ENCODE data around the gene POLR3K.

Gene POLR3K

DNA sequence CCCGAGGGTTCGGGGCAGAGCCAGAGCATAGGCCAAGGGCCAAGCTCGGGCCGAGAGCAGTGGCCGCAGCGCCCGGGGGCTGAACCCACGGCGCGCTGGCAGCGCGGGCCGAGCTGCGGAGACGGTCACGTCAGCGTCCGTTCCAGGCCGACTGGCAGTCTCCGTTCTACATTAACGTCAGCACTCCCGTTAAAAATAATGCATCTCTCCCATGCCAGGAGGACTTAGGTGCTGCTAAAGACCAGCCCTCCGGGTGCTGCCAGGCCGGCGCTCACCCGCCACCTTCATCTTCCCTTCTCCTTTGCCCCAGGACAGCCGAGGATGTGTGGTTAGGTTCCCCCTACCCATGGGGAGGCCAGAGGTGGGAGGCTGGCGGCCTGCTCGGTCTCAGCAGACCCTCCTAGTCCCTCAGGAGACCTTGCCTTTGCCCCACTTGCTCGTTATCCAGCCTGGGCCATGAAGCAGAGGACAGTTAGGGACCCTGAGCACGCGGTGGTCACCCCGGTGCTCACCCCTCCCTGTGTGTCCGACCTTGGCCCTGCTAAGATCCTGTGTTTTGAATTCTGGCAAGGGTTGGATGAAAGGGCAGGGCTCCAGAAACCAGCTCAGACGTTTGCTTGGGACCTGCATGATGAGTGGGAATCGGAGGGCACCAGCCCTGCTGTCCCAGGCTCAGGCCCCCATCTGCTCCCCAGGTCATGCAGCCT, 25.2 kb upstream of the POLR3K start:
- no peak for DNase-seq

- DNase-seq: peak; percentile 81 to 84
Measured at GRCh38 chr16:77807-78443, 24.5 kb upstream of the POLR3K start, which contains the start of gene MPG. Gene MPG, plus strand, starts transcription at chr16:78225. Its CDS starts 85 bp downstream, at chr16:78310.

- peak; percentile 10 to 19 for DNase-seq
Measured at GRCh38 chr16:77273-77806, 23.9 kb upstream of the POLR3K start.

DNA sequence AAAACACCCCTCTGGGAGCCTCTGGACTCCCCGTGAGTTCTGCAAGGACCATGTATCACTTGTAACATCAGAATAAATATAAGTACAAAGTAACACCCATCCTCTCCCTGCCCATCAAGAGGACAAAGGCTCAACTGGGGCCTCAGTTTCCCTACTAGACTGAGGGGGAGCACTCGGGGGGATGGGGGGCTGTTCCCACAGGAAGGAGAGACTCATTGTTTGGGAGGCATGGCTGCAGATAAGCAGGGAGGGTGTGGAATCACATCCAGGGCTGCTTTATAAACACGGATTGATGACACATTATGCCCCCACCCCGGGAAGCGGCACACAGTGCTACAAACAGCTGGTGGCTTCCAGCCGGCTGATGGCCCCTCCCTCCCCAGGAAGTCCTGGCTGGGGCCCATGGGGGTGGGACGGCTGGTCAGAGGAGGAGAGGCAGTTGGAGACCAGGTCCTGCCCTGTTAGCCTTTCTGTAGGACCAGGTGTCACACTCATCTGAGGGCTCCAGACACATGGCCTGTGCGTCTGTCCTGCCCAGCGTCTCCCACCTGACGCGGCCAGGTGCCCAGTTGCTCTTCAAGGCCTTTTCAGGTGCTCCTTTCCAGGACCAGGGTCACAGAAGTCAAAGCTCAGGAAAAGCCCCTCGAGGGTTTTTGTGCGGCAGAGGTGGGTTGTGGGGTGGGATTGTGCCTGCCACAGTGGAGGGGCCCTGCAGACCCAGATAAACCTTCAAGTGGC, 23.3 kb upstream of the POLR3K start:
- no peak for DNase-seq

GRCh38 chr16:75580-76501, 22.4 kb upstream of the POLR3K start:
- peak; percentile 11 to 28 for DNase-seq

GRCh38 chr16:74747-75334, 21.4 kb upstream of the POLR3K start:
- DNase-seq: no peak

- no peak for DNase-seq
Measured at GRCh38 chr16:74051-74746, 20.8 kb upstream of the POLR3K start.

GRCh38 chr16:72561-73548, 19.4 kb upstream of the POLR3K start, which contains the start of gene RHBDF1:
Gene RHBDF1, minus strand, starts transcription at chr16:72631. Its CDS starts 7,616 bp downstream, at chr16:65015.
- DNase-seq: no peak

DNA sequence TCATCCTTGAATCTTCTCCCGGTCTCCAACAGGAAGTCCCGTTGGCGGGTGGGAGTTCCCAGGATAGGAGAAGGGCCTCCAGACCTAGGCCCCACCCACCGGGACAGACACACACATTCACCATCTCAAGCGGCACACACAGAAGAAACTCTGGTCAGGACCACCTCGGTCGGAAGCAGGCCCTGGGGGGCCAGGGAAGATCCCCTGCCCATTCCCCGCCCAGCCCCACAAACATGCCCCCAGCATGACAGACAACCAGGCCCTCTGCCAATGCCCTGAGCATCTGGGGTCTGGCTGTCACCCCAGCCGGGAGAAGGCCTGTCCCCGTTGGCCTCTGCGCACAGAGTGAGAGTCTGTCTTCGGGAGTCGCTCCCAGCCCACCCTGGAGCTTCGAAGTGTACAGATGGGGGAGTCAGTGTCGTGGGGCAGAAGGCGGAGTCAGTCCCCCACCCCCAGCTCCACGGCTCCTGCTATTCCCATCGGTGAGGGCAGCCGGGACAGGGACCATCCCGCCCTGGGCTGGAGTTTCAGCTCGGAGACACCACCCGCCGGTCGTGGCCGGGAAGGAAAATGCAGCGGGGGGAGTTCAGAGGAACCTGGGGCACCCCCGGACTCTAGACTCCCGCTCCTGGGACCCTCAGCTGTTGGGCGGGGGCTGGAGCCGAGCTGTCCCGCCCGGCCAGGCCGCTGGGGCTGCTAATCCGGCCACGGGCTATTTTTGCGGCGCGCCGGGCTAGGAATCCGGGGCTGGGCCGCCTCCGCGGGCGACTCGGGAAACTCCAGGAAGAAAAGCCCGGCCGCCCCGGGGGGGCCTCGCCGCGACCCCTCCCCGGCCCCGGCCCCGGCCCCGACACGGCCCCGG, 18.4 kb upstream of the POLR3K start:
- DNase-seq: no peak

DNA sequence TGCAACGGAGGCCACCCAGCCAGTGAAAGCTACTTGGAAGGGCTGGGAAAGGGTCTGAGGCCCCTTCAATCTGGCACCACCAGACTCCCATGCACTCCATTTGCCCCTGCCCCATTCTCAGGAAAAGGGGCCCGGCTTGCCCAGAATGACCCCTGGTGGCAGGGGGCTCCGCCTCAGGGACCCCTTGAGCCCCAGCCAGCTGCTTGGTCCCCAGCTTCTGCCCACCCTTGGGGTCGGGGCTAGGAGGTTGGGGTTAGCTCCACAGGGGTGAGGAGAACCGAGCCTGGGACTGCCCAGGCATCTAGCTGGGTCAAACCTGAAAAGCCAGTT, 17.8 kb upstream of the POLR3K start:
- DNase-seq: no peak

GRCh38 chr16:69181-69580, 15.8 kb upstream of the POLR3K start:
- no peak for DNase-seq

DNA sequence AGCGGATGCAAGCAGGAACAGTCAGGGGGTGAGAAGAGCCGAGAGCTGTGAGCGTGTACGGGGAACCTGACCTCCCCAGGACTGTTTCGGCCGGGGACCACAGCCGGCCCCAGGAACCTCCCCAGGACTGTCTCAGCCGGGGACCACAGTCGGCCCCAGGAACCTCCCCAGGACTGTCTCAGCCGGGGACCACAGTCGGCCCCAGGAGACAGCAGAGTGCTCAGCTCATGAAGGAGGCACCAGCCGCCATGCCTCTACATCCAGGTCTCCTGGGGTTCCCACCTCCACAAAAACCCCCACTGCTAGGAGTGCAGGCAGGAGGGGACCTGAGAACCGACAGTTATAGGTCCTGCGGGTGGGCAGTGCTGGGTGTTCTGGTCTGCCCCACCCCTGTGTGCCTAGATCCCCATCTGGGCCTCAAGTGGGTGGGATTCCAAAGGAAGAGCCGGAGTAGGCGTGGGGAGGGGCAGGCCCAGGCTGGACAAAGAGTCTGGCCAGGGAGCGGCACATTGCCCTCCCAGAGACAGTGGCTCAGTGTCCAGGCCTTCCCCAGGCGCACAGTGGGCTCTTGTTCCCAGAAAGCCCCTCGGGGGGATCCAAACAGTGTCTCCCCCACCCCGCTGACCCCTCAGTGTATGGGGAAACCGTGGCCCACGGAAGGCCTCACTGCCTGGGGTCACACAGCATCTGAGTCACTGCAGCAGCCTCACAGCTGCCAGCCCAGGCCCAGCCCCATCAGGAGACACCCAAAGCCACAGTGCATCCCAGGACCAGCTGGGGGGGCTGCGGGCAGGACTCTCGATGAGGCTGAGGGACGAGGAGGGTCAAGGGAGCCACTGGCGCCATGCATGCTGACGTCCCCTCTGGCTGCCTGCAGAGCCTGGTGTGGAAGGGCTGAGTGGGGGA, 14.7 kb upstream of the POLR3K start:
- DNase-seq: no peak

GRCh38 chr16:67183-67791, 13.9 kb upstream of the POLR3K start:
- no peak for DNase-seq

GRCh38 chr16:66309-67182, 13.1 kb upstream of the POLR3K start:
- DNase-seq: no peak

DNA sequence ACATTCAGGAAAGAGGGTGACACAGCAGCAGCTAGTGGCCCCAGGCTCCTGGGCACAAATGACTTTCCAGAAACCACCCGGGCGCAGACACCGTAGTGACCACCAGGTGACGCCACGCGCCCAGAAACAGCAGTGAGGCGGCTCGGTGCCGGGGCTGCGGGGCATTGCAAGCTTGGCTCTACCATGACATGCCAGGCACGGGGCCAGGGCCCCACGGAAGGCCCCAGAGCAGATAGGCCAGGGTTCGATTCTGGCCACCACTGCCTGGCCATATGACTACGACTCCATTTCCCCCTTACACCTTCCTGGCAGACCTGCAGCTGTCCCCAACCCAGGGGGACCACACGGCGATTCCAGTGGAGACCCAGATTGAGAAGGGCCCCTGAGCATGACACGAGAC, 12.3 kb upstream of the POLR3K start:
- DNase-seq: peak; percentile 81 to 83

DNA sequence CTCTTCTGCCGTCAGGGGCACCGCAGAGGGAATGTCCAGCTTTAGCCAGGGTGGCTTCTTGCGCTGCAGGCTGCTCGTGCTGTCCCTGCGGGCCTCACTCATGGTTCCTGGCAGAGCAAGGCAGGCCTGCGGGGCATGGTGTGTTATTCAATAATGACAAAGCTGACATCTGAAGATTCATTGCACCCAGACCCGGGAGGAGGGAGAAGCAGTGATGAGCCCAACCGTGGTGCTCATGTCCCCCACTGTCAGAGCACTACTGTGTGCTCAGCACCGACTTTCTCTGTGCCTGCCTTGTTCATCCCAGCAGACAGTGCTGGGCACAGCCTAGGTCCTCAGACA, 11.5 kb upstream of the POLR3K start:
- no peak for DNase-seq

Measured in CD4-positive, alpha-beta T cell treated with Interleukin-1 beta for 1 hour (primary cell).